Cortex of kidney (tissue), 1 donor: Measurements from ENCODE around the gene PSME2.

Experiments
- DNase-seq: peaks from one replicate; lab custom pipeline; 2025; lab: John Stamatoyannopoulos, UW

Gene PSME2

GRCh38 chr14:24146453-24146977 lies at the start of gene PSME2:
PSME2 (minus strand) TSS chr14:24146610; CDS start chr14:24146581, 29 bp downstream.
- DNase-seq, result no peak

- no peak for DNase-seq
Observed at GRCh38 chr14:24195186-24196070, 49.0 kb upstream of the PSME2 start, which contains the start of gene TM9SF1. TM9SF1 (minus strand) TSS chr14:24195441; CDS start chr14:24195019, 422 bp downstream.

GRCh38 chr14:24194873-24195185 lies 48.4 kb upstream of the PSME2 start:
- no peak for DNase-seq

GRCh38 chr14:24194186-24194872 lies 47.9 kb upstream of the PSME2 start:
- no peak for DNase-seq

GRCh38 chr14:24192933-24193332 lies 46.5 kb upstream of the PSME2 start:
- no peak for DNase-seq

GRCh38 chr14:24190416-24190815 lies 44.0 kb upstream of the PSME2 start:
- DNase-seq, result no peak

GRCh38 chr14:24189460-24189859 lies 43.0 kb upstream of the PSME2 start:
- no peak for DNase-seq

- DNase-seq, result no peak
Observed at GRCh38 chr14:24189059-24189375, 42.6 kb upstream of the PSME2 start.

- no peak for DNase-seq
Observed at GRCh38 chr14:24188251-24189058, 42.0 kb upstream of the PSME2 start, which contains the start of gene IPO4. IPO4 (minus strand) TSS chr14:24188816; CDS start chr14:24188787, 29 bp downstream.

- DNase-seq, result no peak
Observed at GRCh38 chr14:24187539-24187915, 41.1 kb upstream of the PSME2 start.

- DNase-seq, result no peak
Observed at GRCh38 chr14:24186831-24187538, 40.6 kb upstream of the PSME2 start.

- DNase-seq, result no peak
Observed at GRCh38 chr14:24185741-24186140, 39.3 kb upstream of the PSME2 start.

- DNase-seq, result no peak
Observed at GRCh38 chr14:24185026-24185425, 38.6 kb upstream of the PSME2 start.

GRCh38 chr14:24184104-24184970 lies 37.9 kb upstream of the PSME2 start:
- DNase-seq, result no peak

- DNase-seq, result no peak
Observed at GRCh38 chr14:24183014-24183481, 36.6 kb upstream of the PSME2 start.

GRCh38 chr14:24182110-24182882 lies 35.9 kb upstream of the PSME2 start:
- DNase-seq, result no peak

GRCh38 chr14:24181371-24182077 lies 35.1 kb upstream of the PSME2 start:
- no peak for DNase-seq

GRCh38 chr14:24179961-24180796 lies 33.8 kb upstream of the PSME2 start:
- DNase-seq, result no peak
